ENCODE measurements around the gene DLGAP4. TPM values are rescaled to one million over a fixed set of nuclear protein-coding genes. Genes with fewer than 3 reads are reported as not detected.
"Not testable (repeated sequence)": the region's sequence is repeated elsewhere in the genome, so short reads cannot be mapped to it uniquely, and the experiment has no call there.

Gene DLGAP4
- total and polyA plus RNA-seq, 3 experiments from 2014 or later: 15.5 to 19.3 (median 19.1) TPM

DNA sequence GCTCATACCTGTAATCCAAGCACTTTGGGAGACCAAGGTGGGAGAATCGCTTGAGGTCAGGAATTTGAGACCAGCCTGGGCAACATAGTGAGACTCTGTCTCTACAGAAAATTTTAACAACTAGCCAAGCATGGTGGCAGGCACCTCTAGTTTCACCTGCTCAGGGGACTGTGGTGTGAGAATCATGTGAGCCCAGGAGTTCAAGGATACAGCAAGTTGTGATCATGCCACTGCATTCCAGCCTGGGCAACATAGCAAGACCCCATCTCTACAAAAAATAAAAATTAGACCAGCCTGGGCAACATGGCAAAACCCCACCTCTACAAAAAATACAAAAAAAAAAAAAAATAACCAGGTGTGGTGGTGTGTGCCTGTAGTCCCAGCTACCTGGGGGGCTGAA is 73.8 kb downstream of the DLGAP4 start:
- H3K27me3 ChIP-seq (ENCODE audit: insufficient read depth, low read length, poor library complexity, severe bottlenecking); H3K36me3 Mint-ChIP-seq; H3K4me3 ChIP-seq (ENCODE audit: low read length); DNase-seq; CTCF ChIA-PET; H3K4me3 Mint-ChIP-seq; H3K9me3 Mint-ChIP-seq; H3K27ac Mint-ChIP-seq; POLR2A ChIA-PET; H3K4me1 Mint-ChIP-seq; H3K36me3 ChIP-seq (ENCODE audit: insufficient read depth, low read length); H3K9me3 ChIP-seq (ENCODE audit: low read length); H3K27ac ChIP-seq (ENCODE audit: low read depth, low read length); H3K4me1 ChIP-seq (ENCODE audit: insufficient read depth, low read length): not testable (repeated sequence)
- H3K27me3 Mint-ChIP-seq: peaks cover 24 to 54% of the 10 kb centered on the region in 2 donors

DNA sequence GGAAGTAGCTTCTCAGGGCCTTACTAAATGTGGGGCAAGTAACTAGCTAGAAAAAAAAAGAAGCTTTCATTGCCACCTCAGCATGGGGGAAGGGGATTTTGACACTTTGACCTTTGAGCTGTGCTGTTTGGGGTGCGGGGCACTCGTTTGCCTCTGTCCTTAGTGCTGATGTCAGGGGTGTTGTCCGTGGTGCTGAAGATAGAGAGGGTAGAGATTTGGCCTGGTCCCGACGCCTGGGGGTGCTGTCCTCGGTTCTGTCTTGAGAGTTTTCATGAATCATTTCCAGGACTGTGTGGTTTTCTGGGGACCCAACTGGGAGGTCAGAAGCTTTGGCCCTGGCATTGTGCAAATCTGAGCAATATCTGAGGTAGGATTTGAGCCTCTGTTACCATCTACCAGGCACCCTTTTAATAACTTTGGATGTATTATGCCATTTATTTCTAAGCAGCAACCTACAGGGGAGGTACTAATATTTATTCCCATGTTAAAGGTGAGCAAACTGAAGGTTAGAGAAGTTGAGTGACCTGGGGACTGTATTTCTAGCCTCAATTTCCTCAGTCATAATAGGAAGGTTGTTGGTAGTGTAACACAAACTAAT is 78.0 kb downstream of the DLGAP4 start:
- Histone ChIP-seq H3K27ac (ENCODE audit: low read depth, low read length) (no peak overlapping the region), H3K36me3 (ENCODE audit: insufficient read depth, low read length) (no peaks in the 10 kb centered on the region), H3K27me3 (ENCODE audit: insufficient read depth, low read length, poor library complexity, severe bottlenecking) (no peaks in the 10 kb centered on the region), H3K4me3 (ENCODE audit: low read length) (no peak overlapping the region), H3K9me3 (ENCODE audit: low read length) (no peaks in the 10 kb centered on the region), H3K4me1 (ENCODE audit: insufficient read depth, low read length) (no peaks in the 10 kb centered on the region)
- Mint-ChIP-seq H3K4me3 (no peak overlapping the region), H3K4me1 (no peaks in the 10 kb centered on the region), H3K27ac (no peak overlapping the region), H3K27me3 (peaks cover 12 to 32% of the 10 kb centered on the region in 2 donors), H3K36me3 (peaks cover 0 to 6% (median 0%) of the 10 kb centered on the region in 3 donors), H3K9me3 (peaks cover 0 to 2% (median 0%) of the 10 kb centered on the region in 5 donors)
- DNase-seq: peak in 1 of 5 donors; percentile 11
- POLR2A ChIA-PET: interaction anchor here (0.6 kb wide), 1 partner anchor 163 kb away, joined by 3 read pairs; no protein-coding TSS in a partner anchor
- CTCF ChIA-PET: no interaction called here

DNA sequence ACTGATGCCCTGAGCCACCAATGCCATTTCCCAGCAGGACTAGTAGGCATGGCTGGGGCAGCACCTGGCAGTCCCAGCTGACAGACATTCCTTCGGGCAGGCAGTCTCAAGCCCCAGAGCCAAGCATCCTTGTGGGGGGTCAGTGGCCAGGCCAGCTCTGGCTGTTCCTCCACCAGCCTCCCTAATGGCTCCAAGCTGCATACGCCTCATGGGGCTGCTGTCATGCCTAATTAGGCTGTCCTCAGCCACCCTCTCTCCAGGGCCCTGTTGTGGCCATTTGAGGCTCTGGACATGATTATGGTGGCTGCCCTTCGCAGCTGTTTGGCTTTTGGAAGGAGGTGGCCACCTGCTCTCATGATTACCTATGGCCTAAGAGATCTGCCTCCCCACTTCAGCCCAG is 79.4 kb downstream of the DLGAP4 start:
- Mint-ChIP-seq H3K27ac (peak overlapping the region in 1 of 8 donors; percentile 9), H3K9me3 (no peaks in the 10 kb centered on the region)
- POLR2A ChIA-PET: no interaction called here

DNA sequence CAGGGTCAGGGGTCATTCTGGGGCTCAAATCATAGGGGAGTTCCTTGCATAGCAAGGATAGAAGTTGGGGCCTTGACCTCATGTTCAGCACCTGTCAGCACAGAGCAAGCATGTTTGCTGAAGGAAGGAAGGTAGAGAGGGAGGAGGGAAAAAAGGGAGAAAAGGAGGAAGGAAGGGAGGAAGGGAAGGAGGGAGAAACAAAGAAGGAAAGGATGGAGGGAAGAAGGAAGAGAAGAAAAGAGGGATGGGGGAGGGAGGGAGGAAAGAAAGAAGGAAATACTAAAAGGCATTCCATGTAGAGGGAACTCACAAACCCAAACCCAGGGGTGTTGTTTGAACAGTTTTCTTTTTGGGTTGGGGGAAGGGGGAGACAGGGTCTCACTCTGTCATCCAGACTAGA is 80.1 kb downstream of the DLGAP4 start:
- ChIA-PET POLR2A (no interaction called here), CTCF (no interaction called here)
- Histone ChIP-seq H3K27ac (ENCODE audit: low read depth, low read length) (no peak overlapping the region), H3K9me3 (ENCODE audit: low read length) (no peaks in the 10 kb centered on the region), H3K4me1 (ENCODE audit: insufficient read depth, low read length) (no peaks in the 10 kb centered on the region), H3K36me3 (ENCODE audit: insufficient read depth, low read length) (no peaks in the 10 kb centered on the region), H3K27me3 (ENCODE audit: insufficient read depth, low read length, poor library complexity, severe bottlenecking) (no peaks in the 10 kb centered on the region), H3K4me3 (ENCODE audit: low read length) (no peak overlapping the region)
- Mint-ChIP-seq H3K36me3 (no peaks in the 10 kb centered on the region), H3K27me3 (peaks cover 13 to 34% of the 10 kb centered on the region in 2 donors), H3K27ac (no peak overlapping the region), H3K9me3 (no peaks in the 10 kb centered on the region), H3K4me3 (no peak overlapping the region), H3K4me1 (no peaks in the 10 kb centered on the region)
- no peak for DNase-seq

More for the DNA sequence above, 79.4 kb downstream of the DLGAP4 start:
- Mint-ChIP-seq H3K36me3 (no peaks in the 10 kb centered on the region), H3K27me3 (peaks cover 11 to 34% of the 10 kb centered on the region in 2 donors), H3K4me3 (no peak overlapping the region), H3K4me1 (no peaks in the 10 kb centered on the region)
- Histone ChIP-seq H3K36me3 (ENCODE audit: insufficient read depth, low read length) (no peaks in the 10 kb centered on the region), H3K4me3 (ENCODE audit: low read length) (no peak overlapping the region), H3K27me3 (ENCODE audit: insufficient read depth, low read length, poor library complexity, severe bottlenecking) (no peaks in the 10 kb centered on the region), H3K9me3 (ENCODE audit: low read length) (no peaks in the 10 kb centered on the region), H3K4me1 (ENCODE audit: insufficient read depth, low read length) (no peaks in the 10 kb centered on the region), H3K27ac (ENCODE audit: low read depth, low read length) (no peak overlapping the region)
- DNase-seq: no peak
- CTCF ChIA-PET: no interaction called here

DNA sequence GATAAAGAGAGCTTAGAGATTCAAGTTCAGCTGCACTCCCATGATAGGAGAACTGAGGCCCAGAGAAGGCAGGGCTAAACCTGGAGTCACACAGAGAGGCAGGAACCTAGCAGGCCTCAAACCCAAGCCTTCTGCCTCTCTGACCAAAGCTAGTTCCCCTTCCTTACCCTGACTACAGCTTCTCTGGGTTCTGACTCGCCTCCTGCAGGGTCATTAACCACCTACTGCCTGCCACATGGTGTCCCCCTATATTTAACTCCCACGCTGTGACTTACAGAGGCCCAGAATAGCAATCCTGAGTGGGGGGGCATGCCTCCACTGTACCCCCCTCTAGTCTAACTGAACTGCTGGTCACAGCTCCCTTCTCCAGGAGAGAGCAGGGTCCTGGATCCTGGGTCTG is 84.1 kb downstream of the DLGAP4 start:
- ChIA-PET CTCF (no interaction called here), POLR2A (no interaction called here)
- Histone ChIP-seq H3K27ac (ENCODE audit: low read depth, low read length) (no peak overlapping the region), H3K9me3 (ENCODE audit: low read length) (no peaks in the 10 kb centered on the region), H3K27me3 (ENCODE audit: insufficient read depth, low read length, poor library complexity, severe bottlenecking) (no peaks in the 10 kb centered on the region), H3K4me1 (ENCODE audit: insufficient read depth, low read length) (no peaks in the 10 kb centered on the region), H3K36me3 (ENCODE audit: insufficient read depth, low read length) (no peaks in the 10 kb centered on the region), H3K4me3 (ENCODE audit: low read length) (no peak overlapping the region)
- H3K27ac Mint-ChIP-seq: no peak overlapping the region
- no peak overlapping the region for H3K4me3 Mint-ChIP-seq
- DNase-seq: no peak
- peaks cover 0 to 1% (median 0%) of the 10 kb centered on the region in 3 donors for H3K36me3 Mint-ChIP-seq
- peaks cover 8 to 35% of the 10 kb centered on the region in 2 donors for H3K27me3 Mint-ChIP-seq
- H3K4me1 Mint-ChIP-seq: no peaks in the 10 kb centered on the region
- H3K9me3 Mint-ChIP-seq: no peaks in the 10 kb centered on the region

DNA sequence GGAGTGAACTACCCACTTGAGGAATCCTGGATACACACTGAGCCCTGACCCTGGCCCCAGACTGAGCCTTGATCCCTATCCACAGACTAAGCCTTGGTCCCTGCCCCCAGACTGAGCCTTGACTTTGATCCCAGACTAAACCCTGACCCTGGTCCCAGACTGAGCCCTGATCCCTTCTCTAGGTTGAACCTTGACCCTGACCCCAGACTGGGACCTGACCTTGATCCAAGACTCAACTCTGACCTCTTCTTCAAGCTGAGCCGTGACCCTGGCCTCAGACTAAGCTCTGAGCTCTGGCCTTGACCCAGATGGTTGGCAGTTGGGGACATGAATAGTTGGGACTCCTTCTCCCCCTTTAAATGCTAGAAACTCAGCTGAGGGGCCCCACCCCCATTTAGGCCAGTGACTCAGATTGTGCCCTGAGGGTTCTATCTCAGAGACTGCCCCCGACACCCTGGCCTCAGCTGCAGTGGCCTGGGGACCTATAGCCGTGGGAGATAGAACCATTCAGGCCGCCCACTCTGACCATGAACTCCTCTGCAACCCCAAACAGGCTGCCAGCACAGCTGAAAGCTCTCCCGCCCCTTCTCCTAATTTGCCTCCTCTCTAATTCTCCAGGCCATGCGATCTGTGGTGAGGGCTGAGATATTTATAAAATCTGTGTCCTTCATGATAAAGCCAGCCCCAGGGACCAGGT is 84.7 kb downstream of the DLGAP4 start:
- H3K27me3 Mint-ChIP-seq: peaks cover 9 to 33% of the 10 kb centered on the region in 2 donors
- no peaks in the 10 kb centered on the region for H3K27me3 ChIP-seq (ENCODE audit: insufficient read depth, low read length, poor library complexity, severe bottlenecking)
- POLR2A ChIA-PET: no interaction called here
- H3K4me3 ChIP-seq (ENCODE audit: low read length): no peak overlapping the region
- no peak overlapping the region for H3K4me3 Mint-ChIP-seq
- H3K36me3 ChIP-seq (ENCODE audit: insufficient read depth, low read length): no peaks in the 10 kb centered on the region
- CTCF ChIA-PET: no interaction called here
- H3K36me3 Mint-ChIP-seq: peaks cover 0 to 1% (median 0%) of the 10 kb centered on the region in 3 donors
- no peaks in the 10 kb centered on the region for H3K4me1 Mint-ChIP-seq
- no peak for DNase-seq
- no peak overlapping the region for H3K27ac ChIP-seq (ENCODE audit: low read depth, low read length)
- H3K27ac Mint-ChIP-seq: no peak overlapping the region
- no peaks in the 10 kb centered on the region for H3K9me3 Mint-ChIP-seq
- no peaks in the 10 kb centered on the region for H3K4me1 ChIP-seq (ENCODE audit: insufficient read depth, low read length)
- no peaks in the 10 kb centered on the region for H3K9me3 ChIP-seq (ENCODE audit: low read length)

DNA sequence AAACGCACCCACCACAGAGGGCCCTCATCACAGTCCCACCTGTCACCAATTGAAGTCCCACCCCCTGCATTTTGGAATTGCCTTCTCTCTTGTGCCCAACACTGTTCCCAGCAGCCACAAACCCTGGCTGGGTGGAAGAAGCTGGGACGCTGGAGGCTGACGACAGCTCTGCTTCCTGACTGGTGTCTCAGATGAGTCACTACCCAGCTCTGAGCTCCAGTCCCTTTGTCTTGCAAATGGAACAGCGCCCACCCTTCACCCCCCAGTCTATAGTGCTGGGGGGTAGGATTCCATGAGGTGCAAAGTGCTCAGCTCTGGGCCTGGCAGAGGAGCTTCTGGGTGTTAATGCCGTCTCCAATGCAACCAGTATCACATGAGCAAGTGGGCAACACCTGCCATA is 85.3 kb downstream of the DLGAP4 start:
- H3K36me3 ChIP-seq (ENCODE audit: insufficient read depth, low read length): no peaks in the 10 kb centered on the region
- peak overlapping the region in 1 of 8 donors; percentile 92 for H3K27ac Mint-ChIP-seq
- H3K9me3 Mint-ChIP-seq: no peaks in the 10 kb centered on the region
- no peak for DNase-seq
- H3K27me3 Mint-ChIP-seq: peaks cover 9 to 31% of the 10 kb centered on the region in 2 donors
- H3K4me3 Mint-ChIP-seq: no peak overlapping the region
- H3K4me1 ChIP-seq (ENCODE audit: insufficient read depth, low read length): no peaks in the 10 kb centered on the region
- POLR2A ChIA-PET: no interaction called here
- no peak overlapping the region for H3K27ac ChIP-seq (ENCODE audit: low read depth, low read length)
- H3K4me3 ChIP-seq (ENCODE audit: low read length): no peak overlapping the region
- CTCF ChIA-PET: no interaction called here
- H3K4me1 Mint-ChIP-seq: no peaks in the 10 kb centered on the region
- H3K36me3 Mint-ChIP-seq: peaks cover 0 to 1% (median 0%) of the 10 kb centered on the region in 3 donors
- no peaks in the 10 kb centered on the region for H3K27me3 ChIP-seq (ENCODE audit: insufficient read depth, low read length, poor library complexity, severe bottlenecking)
- H3K9me3 ChIP-seq (ENCODE audit: low read length): no peaks in the 10 kb centered on the region

DNA sequence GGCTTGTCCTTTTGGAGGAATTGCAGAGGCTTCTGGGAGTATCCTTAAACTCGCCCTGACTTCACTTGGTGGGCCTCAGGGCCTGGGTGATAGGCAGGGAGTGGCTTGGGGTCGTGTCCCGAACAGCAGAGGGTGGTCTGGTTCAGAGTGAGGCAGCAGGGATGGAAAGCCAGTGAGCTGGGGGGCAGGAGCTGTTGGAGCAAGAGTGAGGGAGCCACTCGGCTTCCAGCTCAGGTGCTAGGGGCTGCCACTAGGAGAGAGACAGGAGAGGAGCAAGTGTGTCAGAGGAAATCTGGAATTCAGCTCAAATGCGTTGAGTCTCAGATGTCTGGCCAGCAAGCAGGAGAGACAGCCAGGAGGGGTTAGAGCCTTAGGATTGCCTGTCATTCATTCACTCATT is 85.8 kb downstream of the DLGAP4 start:
- Mint-ChIP-seq H3K9me3 (no peaks in the 10 kb centered on the region), H3K27ac (no peak overlapping the region), H3K27me3 (peaks cover 9 to 31% of the 10 kb centered on the region in 2 donors), H3K4me1 (no peaks in the 10 kb centered on the region), H3K4me3 (no peak overlapping the region), H3K36me3 (peaks cover 0 to 1% (median 0%) of the 10 kb centered on the region in 3 donors)
- no peak overlapping the region for H3K27ac ChIP-seq (ENCODE audit: low read depth, low read length)
- CTCF ChIA-PET: no interaction called here
- POLR2A ChIA-PET: no interaction called here
- H3K27me3 ChIP-seq (ENCODE audit: insufficient read depth, low read length, poor library complexity, severe bottlenecking): no peaks in the 10 kb centered on the region
- no peaks in the 10 kb centered on the region for H3K9me3 ChIP-seq (ENCODE audit: low read length)
- H3K4me3 ChIP-seq (ENCODE audit: low read length): no peak overlapping the region
- H3K4me1 ChIP-seq (ENCODE audit: insufficient read depth, low read length): no peaks in the 10 kb centered on the region
- no peak for DNase-seq
- no peaks in the 10 kb centered on the region for H3K36me3 ChIP-seq (ENCODE audit: insufficient read depth, low read length)
